Breast epithelium (tissue), 3 donors: Measurements from ENCODE around the gene ZNF862.

ENCODE experiments used
- POLR2A ChIP-seq: fragments of 450-650 bp; IDR thresholded peaks from one replicate; pipeline ENCODE4 v1.6.1; 2016; ENCODE audit warnings: antibody characterized with exemption, mild to moderate bottlenecking, moderate library complexity
- TF ChIP-seq, protein P1 (sequence below), 3 donors: fragments of 450-650 bp; IDR thresholded peaks; one replicate each; pipeline ENCODE4 v1.5.1; 2016 to 2017; ENCODE audit warnings: antibody characterized with exemption in 3 of 3, mild to moderate bottlenecking in 3 of 3, moderate library complexity in 3 of 3

GRCh38 chr7:149828357-149829309 is 9.5 kb upstream of the ZNF862 start:
- TF ChIP-seq, protein P1, sequence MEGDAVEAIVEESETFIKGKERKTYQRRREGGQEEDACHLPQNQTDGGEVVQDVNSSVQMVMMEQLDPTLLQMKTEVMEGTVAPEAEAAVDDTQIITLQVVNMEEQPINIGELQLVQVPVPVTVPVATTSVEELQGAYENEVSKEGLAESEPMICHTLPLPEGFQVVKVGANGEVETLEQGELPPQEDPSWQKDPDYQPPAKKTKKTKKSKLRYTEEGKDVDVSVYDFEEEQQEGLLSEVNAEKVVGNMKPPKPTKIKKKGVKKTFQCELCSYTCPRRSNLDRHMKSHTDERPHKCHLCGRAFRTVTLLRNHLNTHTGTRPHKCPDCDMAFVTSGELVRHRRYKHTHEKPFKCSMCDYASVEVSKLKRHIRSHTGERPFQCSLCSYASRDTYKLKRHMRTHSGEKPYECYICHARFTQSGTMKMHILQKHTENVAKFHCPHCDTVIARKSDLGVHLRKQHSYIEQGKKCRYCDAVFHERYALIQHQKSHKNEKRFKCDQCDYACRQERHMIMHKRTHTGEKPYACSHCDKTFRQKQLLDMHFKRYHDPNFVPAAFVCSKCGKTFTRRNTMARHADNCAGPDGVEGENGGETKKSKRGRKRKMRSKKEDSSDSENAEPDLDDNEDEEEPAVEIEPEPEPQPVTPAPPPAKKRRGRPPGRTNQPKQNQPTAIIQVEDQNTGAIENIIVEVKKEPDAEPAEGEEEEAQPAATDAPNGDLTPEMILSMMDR (IDR thresholded peaks at IDR 0.05) = no peak
- TF ChIP-seq POLR2A = no peak
